H1 (cell line): Measurements from ENCODE around the gene LIMA1. TPM values are rescaled to one million over a fixed set of nuclear protein-coding genes. Genes with fewer than 3 reads are reported as not detected.

Experiments
- ATF3 ChIP-seq: IDR thresholded peaks from 2 replicates; pipeline ENCODE4 v1.6.1; 2011; ENCODE audit warnings: low read depth, mild to moderate bottlenecking, low read length; ENCODE audit not compliant: insufficient read depth
- CBX5 ChIP-seq: fragments of 300-800, 300-1000 bp; sonication (generic); IDR thresholded peaks from 2 replicates; pipeline ENCODE4 v1.7.1; 2016; ENCODE audit warnings: antibody characterized with exemption, low read length, low read depth
- CHD7 ChIP-seq: fragments of 300-600 bp; sonication (generic); IDR thresholded peaks from 2 replicates; pipeline ENCODE4 v1.7.1; 2012; ENCODE audit warnings: low read length, moderate library complexity, mild to moderate bottlenecking, inconsistent platforms; ENCODE audit not compliant: insufficient replicate concordance
- NRF1 ChIP-seq: IDR thresholded peaks from 2 replicates; pipeline ENCODE4 v1.6.1; 2011; ENCODE audit warnings: mild to moderate bottlenecking, low read depth, low read length, improper control_type of control experiment
- RNF2 ChIP-seq: fragments of 200-900, 300-1000 bp; sonication (generic); IDR thresholded peaks from 2 replicates; pipeline ENCODE4 v1.7.1; 2016; ENCODE audit warnings: borderline replicate concordance, low read depth, mild to moderate bottlenecking, antibody characterized with exemption, low read length; ENCODE audit not compliant: poor library complexity, severe bottlenecking; ENCODE audit errors: missing control alignments
- polyA plus RNA-seq, 7 experiments: library from polyadenylated mRNA; depleted of rRNA in 3 of 7; stranded (reverse) in 5 of 7; unstranded in 2 of 7; fragments of >200 nt in 5 of 7; fragments of 200-250 nt in 2 of 7; gene quantifications; 1 replicate in 5 of 7; 2 replicates in 1 of 7; 4 replicates in 1 of 7; pipeline versions ENCODE4 v1.2.1 to v1.2.3, GENCODE V29; 2011 to 2013; ENCODE audit warnings: missing spikeins in 2 of 7, mixed read lengths in 2 of 7
- total RNA-seq: library from RNA; stranded (reverse); fragmentation: NEBNext Ultra II Directional; extraction: Animal tissue kit (Norgen Biotek cat#: 25700); gene quantifications from 2 replicates; pipeline ENCODE4 v1.2.1, GENCODE V29; 2021

LIMA1 gene
- total and polyA plus RNA-seq, 2 of the 8 experiments (the other 6 are each of a cell fraction or from before 2014, with no cell fraction given): 12.7 to 47.6 TPM

- no peak for TF ChIP-seq CHD7
- TF ChIP-seq NRF1: no peak
- no peak for TF ChIP-seq RNF2
- TF ChIP-seq CBX5: no peak
- no peak for TF ChIP-seq ATF3
Measured at GRCh38 chr12:50256761-50257160, 26.6 kb downstream of the LIMA1 start (continued).
